GM18873 (cell line): ENCODE results near the gene KIRREL3.

Experiments used
- ATAC-seq: cut with Tn5 transposase; IDR thresholded peaks from one replicate; pipeline ENCODE4 v1.9.1; 2021; ENCODE audit warnings: mild to moderate bottlenecking, moderate library complexity, moderate number of reproducible peaks; ENCODE audit not compliant: unreplicated experiment, low FRiP score

The KIRREL3 gene

DNA sequence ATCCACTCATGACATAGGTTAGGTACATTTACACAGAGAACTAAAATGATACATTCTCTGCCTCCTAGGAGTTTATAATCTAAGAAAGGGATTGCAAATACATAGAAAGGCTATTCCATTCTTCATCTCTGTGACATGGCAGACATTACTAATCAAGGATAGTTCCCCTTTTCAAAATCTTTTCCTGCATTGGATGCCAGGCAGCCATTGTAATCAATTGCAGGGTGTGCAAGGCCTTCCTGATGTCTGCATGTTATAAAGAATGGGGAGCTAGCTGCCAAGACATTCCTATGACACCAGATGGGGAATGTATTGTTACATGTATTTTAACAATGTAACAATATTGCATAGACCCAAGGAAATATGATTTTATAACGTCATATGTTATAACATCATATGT lies 82.0 kb downstream of the KIRREL3 start:
- ATAC-seq, result no peak

DNA sequence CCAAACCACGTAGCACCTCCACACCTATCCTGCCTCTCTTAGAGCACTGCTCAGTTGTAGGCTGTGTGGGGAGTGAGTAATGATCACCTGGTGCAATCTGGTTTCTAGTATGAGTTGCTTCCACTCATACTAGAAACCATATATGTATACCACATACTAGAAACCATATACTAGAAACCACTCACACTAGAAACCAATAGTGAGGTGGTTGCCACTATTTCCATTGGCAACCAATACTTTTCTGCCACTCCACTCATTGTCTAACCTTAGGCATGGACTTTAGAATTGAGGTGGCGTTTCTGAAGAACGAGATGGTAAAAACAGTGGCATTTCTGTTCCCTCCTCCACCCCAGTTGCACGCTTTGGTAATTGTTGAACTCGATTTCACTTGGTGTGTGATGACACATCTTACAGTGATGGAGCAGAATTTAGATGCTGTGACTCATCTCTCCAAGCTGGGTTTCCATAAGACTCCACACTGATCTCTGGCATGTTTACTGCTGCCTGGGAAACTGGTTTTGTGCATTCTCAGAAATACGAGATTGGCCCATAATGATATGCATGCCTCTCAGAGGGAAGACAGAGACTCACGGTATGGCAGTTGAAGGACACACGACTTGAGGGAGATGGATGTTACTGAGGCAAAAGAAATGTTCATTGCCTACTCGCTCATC lies 82.9 kb downstream of the KIRREL3 start:
- ATAC-seq, result peak; percentile 96

DNA sequence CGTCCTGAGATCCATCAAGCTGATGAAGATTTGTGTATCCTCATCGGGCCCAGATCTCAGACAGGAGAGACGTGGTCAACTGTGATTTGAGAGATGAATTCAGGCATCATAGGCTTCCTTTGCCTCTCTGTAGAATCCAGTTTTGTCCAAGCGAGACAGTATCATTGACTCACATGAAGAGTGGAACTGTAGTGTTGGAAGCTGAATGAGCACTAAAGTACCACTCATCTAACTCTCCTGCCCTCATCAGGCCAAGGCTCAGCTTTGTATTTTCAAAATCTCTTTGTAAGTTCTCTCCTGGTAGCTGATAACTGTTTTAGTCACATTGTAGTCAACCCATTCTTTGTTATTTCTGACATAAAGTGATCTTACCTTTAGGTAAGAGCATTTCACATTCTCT lies 85.1 kb downstream of the KIRREL3 start:
- no peak for ATAC-seq

DNA sequence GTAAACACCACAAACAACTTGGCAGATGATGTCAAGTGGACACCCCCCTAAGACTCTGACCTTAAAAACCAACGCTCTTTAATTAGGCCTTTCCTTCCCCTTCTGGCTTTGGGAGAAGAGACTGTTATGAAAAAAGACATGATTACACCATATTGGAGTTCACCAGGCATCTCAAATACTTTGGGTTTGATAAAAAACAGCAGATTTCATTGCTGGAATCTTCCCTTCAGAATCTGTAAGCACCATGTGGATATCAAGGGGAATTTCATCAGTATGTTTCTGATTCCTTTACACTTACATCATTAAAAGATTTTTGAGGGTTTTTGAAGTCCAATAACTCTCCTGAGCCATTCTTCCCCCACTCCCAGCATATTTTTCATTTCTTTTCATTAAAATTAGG lies 85.6 kb downstream of the KIRREL3 start:
- ATAC-seq, result no peak

DNA sequence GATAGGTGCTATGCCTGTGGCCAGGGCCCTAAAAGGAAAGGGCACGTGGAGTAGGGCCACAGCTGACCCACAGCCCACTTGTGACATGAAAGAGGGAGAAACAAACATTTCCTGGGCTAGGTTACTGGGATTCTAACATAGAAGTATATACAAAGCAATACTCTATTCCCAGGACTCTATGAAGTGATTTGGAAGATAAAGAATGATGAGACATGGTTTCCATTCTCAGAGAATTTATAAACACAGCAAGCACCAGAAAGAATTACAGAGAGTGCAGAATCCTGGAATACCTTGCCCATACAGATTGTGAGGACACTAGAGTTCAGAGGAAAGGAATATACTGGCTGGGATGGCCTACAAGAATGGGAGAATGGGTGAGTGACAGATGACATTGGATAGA lies 86.4 kb downstream of the KIRREL3 start:
- no peak for ATAC-seq

DNA sequence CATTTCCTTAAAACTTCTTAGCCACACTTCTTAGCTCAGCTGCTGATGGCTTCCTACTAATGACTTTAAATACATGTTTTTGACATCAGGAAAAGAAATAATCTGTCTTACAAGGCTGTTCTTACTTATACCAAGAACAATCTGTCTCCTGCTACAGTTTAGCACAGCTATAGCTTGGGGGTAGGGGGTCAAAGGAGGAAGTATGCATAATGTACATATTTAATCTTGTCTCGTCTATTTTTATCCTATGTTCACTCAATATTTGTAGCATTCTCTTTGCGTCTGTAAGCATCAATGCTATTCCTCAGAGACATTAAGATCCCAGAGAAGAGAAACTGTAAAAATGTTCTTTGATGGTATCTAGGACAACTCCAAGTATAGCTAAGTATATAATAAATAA lies 96.0 kb downstream of the KIRREL3 start:
- ATAC-seq, result no peak

DNA sequence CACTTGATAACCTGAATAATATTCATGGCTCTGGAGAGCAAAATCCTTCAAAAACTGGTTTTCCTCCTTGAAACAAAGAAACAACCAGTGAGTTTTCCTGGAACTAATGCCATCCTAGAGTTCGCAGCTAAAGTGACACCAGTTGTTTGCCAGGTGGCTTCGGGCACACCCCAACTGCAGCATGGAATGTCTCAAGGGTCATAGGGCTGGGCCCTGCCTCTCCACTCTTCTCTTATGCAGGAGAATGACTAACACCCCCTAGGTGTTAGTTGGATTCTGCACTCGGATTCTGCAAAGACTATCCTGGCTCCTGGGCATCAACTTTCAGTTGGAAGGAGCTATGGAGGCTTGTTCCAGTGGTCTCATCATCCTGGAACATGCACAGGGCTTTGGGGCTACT lies 98.8 kb downstream of the KIRREL3 start:
- ATAC-seq, result no peak

DNA sequence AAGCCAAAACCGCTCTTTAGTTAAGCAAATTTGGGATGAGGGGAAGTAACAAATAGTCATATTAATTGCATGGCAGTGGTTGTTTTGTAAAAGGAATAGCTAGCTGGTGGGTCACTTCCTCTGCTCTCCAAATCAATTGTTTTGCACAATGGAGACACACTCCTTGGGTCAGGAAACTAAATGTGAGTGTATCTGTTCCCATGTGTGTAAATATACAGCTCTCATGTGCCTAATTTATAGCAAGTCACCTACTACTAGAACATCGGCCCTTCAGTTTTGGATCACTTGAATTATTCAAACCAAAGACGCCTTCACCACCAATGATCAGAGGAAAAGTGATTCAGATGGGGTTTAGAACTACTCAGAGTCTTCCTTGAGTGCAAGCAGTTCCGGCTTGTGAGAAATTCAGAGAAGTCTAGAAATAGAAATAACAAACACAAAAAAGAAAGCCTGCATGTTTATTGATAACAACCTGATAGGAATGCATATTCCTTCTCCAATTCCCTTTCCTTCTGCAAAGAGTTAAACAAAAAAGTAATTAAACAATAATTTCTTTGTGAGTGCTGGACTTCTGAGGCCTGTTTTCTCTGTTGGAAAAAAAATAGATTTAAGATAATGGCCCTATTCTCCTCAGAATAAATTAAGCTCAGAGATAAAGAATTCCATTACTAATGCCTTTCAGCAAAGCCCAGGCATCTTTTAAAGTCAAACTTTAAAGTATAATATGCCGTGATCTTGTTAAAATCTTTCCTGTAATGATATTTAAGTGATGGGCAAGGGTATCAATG lies 100.4 kb downstream of the KIRREL3 start:
- ATAC-seq, result no peak

DNA sequence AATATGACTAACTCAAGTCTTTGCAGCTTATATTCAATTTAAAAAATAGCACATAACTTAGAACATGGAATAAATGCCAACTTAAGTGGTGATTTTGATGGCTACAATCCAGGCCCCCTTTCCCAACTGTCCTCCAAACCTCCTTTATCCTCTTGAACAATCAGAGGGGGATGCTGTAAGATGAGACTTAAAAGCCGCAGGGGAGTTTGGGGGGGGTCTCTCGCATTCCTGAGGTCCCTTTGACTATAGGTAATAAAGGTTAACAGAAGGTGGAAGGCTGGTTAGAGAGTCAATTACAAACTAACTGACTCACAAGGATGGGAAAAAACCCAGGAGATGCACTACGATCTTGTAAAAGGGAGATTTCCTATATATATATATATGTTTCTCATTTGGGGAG lies 101.8 kb downstream of the KIRREL3 start:
- no peak for ATAC-seq

DNA sequence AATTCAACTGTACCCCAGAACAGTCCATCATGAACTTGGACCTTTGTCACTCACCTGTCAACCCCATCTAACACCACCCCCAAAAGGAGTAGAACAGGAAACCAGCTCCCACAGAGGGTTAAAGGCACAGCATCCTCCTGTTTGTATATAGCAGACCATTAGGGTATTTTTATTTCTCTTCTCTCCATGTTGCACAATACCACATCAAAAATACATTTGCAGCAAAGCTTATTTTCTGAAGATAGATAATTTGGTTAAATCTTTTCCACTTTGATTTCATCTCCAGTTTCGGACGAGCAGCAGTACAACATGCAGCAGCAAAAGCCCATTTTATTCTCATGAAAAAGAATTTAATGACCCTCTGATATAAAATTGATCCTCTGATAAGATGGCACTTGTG lies 103.1 kb downstream of the KIRREL3 start:
- no peak for ATAC-seq

DNA sequence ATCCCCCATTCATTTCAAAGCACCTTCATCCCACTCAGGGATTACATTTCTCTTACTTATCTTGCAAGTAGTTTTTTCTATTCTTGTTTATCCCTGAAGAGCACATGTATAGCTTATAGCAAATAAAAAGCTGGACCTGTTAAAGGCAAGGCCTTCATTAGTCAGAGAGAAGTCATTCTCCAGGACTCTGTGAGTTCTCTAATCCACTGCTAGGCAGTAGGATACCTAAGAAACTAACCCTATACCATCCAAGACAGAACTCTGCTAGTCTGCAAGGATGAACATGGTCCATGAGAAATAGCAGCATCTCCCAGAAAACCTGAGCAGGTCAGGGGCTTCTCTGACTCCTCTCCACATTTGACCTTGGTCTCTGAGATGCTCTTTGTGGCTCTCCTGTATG lies 104.5 kb downstream of the KIRREL3 start:
- no peak for ATAC-seq

DNA sequence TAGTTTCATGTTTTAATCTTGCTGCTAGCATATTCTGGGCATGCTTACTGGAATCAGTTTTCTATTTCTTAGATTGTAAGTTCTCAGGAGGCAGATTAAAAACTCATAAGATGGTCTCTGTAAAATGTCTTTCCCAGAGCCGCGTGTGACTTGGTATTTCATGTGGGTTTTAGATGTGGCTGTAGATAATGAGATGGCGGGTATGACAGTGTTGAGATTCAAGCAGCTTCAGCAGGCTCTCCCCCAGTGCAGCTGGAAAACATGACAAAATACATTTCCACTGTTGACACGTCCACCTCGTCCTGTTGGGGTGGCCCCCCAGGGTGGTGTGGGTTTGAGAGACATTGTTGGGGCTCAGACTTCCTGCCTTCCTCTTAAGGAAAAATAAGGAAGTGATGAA lies 106.8 kb downstream of the KIRREL3 start:
- no peak for ATAC-seq

DNA sequence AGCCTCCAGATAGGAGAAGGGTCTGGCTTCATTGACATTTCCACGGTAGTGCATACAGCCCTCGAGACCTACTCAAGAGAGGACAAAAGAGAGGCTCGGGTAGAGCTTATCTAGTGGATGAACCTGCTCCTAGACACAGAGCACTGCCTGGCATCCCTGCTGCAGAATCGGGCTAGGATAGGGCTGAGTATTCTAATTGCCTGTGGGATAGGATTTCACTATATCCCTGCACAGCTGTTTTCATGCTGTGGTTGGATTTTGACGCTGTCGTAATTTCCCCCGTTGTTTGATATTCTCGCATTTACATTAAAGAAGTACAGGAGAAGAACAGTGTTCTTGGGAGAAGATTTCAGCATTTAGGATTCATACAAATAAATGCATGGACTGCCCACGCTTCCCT lies 107.8 kb downstream of the KIRREL3 start:
- no peak for ATAC-seq

DNA sequence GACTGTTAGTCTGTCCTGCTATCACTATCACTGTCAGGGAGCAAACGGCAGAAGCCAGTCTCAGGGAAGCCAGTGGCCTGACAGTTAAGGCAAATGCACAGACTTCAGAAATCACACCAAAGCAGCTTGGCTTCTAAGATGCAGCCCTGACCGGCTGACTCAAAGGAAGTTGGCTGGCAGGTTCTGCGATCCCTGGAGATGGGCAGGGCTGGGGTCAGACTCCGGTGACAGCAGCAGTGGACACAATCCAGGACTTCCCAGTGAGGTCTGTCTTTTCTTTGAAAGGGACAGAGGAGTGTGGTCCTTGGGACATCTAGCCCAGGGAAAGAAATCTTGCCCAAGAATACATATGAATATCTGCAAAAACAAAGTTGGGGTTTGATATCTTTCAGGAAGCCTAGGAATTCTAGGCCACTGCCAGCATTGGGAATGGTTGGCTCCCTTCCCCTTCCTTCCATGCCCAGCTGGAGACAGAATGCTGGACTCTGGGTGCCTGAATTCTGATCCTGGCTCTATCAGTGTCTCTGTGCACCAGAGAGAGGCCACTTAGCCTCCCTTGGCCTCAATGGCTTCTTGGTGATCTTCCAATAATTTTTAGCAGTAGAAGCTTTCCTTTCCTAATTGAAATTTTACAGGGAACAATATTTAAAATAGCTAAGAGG lies 108.9 kb downstream of the KIRREL3 start:
- no peak for ATAC-seq

DNA sequence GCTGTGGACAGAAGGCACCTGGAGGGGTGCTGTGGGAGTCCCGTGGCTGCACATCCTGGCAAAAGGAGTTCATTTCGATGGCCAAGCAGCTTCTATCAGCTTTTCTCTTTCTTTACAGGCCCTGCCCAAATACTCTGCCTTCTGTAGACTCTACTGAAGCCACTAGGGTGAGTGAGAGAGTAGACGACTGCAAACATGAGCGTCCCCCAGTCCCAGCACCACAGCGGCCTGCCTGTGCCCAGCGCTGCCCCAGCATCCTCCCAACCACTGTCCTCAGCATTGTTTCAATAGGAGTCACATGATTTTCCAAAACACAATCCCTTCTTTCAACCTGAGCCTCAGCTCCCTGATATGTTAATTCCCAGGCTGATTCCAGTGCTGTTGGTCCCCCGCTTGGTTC lies 110.0 kb downstream of the KIRREL3 start:
- no peak for ATAC-seq

DNA sequence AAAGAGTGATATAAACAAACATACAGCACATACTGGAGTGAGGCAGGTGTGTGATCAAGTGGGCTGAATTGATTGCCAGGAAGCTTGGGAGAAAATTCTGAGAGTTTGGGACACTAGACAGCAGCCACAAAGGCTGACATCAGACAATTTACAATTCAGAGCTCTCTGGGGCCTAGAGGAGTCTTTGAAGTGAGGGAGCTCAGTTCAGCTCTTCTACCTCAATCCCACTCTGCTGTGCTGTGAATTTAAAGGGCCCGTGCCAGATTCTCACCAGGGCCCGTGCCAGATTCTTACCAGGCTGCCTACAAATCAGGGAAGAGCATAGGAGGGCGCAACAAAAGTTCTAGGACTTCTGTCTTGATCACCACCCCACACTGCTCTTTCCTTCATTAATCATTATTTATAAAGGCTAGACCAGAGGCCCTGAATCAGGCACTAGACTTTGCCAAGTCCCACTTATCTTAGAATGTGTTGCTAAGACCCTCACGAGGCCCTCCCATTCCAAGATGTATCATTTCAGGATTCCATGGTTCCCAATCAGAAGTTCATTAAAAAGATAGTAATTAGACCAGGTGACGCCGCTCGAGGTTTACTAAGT lies 112.4 kb downstream of the KIRREL3 start:
- no peak for ATAC-seq

DNA sequence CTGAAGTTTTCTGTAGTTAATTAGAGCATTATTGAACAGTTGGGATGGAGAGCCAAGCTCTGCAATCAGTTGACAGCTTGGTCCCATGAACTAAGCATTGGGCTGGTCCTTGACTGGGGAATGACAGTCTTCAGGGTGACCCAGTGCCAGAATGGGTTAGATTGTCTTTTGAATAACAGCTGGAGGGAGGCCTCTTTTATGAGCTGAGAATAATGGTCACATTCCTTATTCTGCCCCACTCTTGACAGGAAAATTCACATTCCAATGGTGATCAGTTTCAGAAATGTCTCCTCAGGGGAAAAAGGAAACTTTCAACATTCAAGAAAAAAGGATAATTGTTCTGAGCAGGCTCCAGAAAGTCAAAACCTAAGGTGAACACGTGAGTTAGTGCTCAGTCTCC lies 113.9 kb downstream of the KIRREL3 start:
- no peak for ATAC-seq

DNA sequence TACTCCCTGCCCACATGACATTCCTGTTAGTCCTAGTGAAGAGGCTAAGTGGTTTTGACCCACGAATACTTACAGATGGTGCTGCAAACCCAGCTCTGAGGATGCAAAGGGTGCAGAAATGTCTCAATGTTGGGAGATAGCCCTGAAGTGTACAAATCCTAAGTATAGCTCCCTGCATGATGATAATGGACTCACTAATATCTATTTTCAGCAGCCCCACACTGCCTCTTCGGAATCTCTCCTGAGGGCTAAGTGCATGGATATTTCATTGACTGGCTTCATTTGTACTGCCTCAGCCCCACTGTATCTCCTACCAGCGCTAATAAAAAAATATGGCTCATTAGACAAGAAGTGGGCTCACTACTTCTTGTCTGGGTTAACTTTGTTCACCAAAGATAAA lies 114.5 kb downstream of the KIRREL3 start:
- ATAC-seq, result no peak

DNA sequence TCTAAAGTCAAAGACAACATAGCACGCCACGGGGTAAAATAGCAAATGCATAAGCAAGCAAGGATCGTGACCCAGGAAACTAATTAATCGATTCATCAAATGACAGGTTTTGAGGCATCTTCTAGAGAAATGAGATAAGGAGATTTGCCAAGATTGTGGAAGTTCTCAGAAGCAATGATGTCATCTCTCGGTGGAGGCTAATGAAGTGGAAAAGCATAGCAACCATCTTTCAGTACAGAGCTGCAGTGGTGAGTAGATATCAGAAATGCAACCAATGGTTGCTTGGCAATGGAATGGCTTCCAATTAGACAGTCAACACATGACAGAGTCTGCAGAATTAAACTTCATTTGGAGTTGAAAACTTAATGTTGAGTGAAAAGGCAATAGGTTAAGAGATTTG lies 116.0 kb downstream of the KIRREL3 start:
- ATAC-seq, result no peak

DNA sequence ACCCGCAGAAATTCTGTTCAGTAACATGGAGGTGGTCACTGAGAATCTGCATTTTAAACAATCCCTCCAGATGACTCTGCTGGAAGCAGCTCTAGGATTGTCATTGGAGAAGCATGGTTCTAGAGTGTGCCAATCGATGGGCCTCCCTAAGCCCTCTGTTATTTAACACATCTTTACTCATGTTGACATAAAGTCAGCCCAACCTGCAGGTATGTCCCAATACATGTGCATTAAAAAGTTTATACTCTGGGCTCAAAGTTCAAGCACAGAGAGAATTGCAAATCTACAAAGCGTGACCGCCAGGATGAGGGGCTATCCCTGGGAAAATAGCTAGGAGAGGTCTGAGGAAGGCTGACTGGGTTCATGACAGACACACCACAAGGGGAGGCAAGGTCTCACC lies 116.4 kb downstream of the KIRREL3 start:
- no peak for ATAC-seq

DNA sequence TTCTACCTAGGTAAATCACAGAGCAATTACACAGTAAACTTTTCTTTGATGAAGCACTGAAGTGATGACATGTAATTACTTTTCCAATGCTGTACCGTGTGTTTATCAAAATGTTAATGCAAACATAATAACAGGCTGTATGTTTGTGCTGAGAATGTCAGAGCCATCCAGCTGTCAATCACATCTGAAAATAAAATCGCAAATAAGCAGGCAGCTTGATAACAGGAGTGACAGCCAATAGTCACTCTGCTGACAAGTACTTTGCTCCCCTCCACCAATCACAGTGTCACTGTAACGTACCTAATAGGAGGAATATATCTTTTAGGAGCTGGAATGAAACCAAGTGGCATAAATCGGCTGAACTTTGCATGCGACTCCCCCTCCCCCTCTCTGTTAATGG lies 119.7 kb downstream of the KIRREL3 start:
- ATAC-seq, result no peak
